LoVo (cell line): ENCODE data around the gene PNLIPRP1.

Experiments used
- DNase-seq: peaks from one replicate; pipeline ENCODE4 v3.0.0-alpha.2; 2016; ENCODE audit warnings: low spot score

The PNLIPRP1 gene

DNA sequence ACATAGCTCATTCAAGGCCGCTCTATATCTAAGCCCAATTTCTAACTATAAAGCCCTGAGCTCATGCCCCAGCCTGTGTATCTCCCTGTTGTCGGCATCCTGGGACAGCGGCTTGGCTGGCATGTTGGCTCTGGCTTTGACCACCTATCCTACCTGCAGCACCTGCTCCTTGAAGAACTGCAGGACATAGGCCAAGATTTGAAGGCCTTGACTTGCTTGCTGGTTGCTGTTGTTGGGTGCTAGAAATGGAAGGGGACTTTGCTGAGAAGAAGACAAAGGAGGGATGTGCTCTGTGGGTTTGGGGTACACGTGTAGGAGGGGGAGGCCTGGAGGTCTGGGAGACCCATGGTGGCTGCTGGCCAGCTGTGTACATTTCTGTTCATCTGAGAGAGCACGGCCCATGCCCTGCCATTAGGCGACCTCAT lies 41.1 kb downstream of the PNLIPRP1 start:
- no peak for DNase-seq

DNA sequence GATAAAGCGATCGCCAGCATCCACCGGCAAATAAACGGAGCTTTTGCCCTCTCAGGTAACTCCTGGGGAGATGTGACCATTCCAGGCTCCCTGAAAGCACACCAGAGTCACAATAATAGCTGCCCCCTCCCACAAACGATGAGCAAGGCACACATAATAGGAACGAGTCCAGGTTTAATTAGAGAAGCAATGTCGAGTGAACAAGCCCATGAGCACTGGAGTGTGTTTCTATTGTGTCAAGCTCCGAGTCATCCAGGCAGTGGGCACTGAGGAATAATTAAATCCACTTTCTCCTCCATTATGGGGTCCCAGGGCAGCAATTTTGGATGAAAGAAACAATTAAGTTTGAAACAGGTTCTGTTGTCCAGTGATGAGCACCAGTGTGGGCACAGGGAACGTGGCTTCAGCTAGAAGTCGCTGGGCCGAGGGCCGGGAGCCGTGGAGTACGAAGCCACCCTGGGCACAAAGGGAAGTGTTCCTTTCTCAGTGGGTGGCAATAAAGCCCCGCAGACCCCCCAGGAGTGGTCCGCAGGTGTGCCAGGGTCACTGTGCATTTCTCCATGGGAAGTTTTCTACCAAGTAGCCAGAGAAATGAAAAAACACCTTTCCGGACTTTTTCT lies 41.9 kb downstream of the PNLIPRP1 start:
- no peak for DNase-seq

DNA sequence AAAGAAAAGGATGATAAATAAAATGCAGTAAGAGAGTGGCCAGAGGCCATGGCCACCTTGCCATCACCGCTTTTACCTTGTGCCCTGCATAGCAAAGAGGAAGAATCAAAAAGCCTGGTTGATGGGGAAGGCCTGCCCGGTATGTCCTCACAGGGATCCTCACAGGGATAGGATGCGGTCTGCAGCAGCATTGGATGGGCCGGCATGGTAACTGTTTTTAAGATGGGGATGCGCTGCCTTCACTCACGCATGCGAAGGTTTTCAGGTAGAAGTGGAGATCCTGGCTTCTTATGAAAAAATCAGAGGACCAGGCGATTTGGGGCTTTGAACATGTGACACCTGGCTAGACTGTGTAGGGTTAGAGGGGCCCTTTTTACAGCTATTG lies 42.4 kb downstream of the PNLIPRP1 start:
- DNase-seq = no peak

DNA sequence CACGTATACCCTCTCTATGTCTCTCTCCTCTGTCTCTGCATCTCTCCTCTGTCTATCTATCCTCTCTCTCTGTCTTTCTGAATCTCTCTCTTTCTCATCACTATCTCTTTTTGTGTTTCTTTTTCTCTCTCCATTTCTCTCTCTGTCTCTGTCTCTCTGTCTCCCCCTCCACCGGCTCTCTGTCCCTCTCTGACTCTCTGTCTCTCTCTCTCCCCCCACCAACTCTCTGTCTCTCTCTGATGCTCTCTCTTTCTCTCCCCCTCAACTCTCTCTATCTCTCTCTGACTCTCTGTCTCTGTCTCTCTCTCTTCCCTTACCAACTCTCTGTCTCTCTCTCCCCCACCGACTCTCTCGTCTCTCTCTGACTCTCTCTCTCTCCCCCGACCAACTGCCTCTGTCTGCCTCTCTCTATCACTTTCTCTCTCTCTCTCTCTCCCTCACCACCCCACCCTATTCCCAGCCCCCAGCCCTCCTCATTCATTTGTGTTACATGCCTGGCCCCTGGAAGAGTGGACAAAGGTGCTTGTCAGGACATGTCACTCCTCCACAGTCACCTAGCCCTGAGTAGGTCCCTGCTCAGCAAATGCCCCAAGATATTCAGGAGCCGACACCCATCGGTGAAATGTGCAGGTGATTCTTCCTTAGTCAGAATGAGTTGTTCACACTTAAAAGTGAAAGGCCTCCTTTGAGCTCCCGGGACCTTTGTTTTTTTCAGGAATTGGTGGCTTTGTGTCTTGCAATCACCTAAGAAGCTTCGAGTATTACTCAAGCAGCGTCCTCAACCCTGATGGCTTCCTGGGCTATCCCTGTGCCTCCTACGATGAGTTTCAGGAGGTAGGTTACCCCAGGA lies 43.6 kb downstream of the PNLIPRP1 start:
- peak; percentile 31 for DNase-seq

DNA sequence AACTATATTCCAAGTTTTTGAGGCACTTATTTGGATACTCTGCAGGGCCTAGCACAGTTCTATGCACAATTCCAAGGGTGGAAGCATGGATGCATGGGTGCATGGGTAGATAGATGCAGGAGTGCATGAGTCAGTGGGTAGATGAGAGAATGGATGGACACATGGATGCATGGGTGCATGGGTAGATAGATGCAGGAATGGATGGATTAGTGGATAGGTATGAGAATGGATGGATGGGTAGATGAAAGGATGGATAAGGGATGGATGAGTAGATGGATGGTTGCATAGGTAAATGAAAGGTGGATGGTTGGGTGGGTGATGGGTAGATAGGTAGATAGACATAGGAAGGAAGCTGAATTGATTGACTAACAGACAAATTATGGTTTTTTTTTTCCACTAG lies 45.6 kb downstream of the PNLIPRP1 start:
- no peak for DNase-seq

DNA sequence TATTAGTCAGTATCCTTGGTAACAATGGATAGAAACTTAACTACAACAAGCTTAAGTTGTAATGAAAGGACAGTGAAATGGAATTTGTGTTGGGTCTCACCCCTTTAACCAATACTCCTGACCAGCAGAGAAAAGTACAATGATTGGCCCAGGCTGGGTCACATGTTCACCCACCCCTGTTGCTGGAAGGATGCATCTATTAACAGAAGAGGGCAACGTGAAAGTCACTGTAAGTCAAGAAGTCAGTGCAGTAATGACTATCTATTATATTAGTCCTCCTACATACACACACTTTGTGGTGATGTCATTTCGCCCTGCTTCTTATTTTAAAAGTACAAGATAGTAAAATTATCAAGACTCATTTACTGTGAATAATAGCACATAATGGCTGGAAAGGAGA lies 46.2 kb downstream of the PNLIPRP1 start:
- no peak for DNase-seq

DNA sequence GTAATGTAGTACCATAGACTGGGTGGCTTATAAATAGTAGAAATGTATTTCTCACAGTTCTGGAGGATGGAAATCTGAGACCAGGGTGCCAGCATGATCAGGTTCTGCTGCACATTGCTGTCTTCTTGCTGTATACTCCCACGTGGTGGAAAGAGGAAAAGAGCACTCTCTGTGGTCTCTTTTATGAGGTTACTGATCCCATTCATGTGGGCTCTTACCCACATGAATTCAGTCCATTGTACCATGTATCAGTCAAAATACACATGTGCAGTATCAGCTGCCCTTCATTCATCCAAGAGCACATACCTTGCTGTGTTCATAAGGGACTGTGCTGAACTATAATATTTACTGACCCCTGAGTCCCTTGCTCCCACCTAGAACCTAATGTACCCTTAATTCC lies 47.1 kb downstream of the PNLIPRP1 start:
- DNase-seq = no peak

DNA sequence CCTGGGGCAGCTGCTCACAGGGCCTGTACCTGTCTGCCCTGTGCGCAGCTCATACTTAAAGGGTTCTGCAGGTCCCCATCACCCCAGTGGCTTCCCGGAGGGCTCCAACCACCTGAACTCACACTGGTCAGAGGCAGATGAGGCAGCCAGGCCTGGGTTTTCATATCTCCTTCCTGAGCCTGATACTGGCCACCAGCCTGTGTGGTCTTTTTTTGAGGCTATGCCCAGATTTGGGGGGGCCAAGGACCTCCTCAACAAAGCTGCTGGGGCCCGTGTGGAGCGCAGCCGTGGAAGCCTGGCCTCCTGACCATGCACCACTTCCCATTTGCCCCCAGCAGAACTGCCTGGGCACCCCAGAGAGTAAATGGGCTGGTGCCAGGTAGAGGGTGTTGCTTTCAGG lies 55.7 kb downstream of the PNLIPRP1 start:
- DNase-seq = no peak

DNA sequence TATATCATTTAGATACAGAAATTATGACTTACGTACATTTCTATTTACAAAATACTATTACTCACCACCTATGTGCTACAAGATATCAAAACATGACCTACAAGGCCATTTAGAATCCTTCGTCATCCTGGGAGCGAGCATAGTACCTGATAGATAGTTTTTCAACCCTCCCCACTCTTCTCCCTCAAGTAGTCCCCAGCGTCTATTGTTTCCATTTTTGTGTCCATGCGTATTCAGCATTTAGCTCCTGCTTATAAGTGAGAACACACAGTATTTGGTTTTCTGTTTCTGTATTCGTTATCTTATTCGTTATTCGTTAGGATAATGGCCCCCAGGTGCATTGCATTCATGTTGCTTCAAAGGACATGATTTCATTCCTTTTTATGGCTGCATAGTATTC lies 58.1 kb downstream of the PNLIPRP1 start:
- DNase-seq = no peak

DNA sequence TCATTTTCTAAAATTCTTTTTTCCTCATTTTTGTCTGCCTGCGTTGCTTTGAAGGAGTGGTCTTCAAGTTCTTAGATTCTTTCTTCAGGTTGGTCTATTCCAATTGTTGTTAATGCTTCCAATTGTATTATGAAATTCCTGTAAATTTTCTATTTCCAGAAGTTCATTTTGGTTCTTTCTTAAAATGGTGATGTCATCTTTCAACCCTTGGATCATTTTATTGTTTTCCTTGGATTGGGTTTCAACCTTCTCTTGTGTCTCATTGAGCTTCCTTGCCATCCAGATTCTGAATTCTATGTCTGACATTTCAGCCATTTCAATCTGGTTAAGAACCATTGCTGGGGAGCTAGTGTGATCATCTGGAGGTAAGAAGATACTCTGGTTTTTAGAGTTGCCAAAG lies 63.1 kb downstream of the PNLIPRP1 start:
- no peak for DNase-seq

DNA sequence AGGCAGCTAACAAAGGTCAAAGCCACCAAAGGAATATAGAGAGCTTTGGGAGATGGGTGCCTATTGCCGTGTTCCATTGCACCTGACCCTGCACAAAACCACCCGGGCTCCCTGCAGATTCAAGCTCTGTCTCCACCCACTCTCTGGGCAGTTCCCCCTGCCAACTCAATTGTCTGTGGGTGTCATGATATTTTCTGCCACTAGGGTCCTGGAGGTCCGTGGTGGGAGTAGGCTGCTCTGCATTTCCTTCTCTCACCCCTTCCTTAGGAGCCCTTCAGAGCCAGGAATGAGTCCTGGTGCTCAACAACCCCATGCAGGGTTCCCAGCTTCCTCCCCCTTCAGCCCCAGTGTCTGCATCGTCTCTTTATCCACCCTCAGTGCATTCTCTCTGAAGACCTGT lies 64.1 kb downstream of the PNLIPRP1 start:
- DNase-seq = no peak

DNA sequence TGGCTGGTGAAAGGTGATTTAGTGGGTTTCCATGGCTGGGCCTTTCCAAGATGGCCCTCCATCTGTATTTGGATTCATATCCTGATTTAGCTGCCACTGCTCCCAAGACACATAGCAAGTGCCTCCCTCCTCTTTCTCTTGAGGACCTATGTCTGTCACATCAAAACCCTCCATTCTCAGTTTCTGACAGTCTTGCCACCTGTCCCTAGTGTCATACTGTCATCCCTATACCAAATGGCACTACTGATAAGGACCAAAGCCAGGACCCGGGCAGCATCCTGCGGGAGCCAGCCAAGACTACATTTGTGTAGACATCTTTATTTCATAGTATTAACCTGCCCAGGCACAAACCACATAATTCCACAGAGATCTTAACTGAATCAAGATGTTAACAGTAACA lies 64.8 kb downstream of the PNLIPRP1 start:
- no peak for DNase-seq

DNA sequence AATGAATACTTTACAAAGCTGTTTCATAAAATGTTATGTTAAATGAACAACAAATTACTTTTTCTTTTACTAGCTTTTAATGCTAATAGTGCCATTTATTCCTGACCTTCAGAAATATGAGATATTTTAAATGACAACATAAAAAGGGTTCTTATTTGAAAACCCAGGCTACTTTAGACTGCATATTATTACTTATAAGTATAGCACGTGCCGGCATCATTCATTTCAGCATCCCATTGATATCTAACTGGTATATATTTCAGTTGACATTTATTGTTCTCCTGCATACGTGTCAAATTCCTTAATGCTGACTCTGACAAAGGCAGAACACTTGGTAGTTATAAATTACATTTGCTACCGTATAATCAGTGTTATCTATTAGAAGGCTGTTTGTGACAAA lies 65.3 kb downstream of the PNLIPRP1 start:
- no peak for DNase-seq

DNA sequence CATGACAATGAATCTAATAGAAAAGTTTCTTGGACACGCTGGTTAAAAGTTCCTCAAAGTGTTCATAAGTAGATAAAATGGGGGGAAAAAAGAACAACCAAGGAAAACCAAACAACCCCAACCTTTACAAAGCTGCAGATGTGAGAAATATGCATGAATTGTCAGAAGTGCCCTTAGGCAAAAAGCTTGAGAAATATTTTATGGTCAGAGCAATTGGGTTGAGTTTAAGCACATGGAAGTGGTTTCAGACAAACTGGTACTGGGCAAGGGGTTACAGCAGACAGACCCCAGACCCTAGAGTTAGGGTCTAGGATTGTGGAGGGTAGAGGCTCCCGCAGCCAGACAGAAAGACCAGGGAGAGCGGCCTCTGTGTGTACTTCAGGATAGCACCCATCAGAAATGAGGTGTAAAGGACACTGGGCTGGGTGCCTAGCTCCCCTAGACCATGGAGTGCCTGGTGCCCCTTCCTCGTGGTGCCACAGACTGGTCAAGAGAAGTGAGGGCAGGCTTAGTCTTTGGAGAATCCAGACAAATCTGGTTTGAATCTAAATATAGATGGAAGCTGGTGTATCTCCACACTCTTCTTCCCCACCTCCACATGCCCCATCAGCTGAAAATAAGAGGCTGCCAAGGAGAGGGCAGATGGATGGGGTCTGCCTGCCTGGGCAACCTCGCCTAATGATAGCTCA lies 67.2 kb downstream of the PNLIPRP1 start:
- DNase-seq = no peak
